HG03280 (cell line): Measurements from ENCODE around the gene FAM180A.

Experiments
- ATAC-seq: cut with Tn5 transposase; IDR thresholded peaks from one replicate; pipeline ENCODE4 v1.9.1; 2021; ENCODE audit warnings: mild to moderate bottlenecking, moderate library complexity; ENCODE audit not compliant: unreplicated experiment

The FAM180A gene

DNA sequence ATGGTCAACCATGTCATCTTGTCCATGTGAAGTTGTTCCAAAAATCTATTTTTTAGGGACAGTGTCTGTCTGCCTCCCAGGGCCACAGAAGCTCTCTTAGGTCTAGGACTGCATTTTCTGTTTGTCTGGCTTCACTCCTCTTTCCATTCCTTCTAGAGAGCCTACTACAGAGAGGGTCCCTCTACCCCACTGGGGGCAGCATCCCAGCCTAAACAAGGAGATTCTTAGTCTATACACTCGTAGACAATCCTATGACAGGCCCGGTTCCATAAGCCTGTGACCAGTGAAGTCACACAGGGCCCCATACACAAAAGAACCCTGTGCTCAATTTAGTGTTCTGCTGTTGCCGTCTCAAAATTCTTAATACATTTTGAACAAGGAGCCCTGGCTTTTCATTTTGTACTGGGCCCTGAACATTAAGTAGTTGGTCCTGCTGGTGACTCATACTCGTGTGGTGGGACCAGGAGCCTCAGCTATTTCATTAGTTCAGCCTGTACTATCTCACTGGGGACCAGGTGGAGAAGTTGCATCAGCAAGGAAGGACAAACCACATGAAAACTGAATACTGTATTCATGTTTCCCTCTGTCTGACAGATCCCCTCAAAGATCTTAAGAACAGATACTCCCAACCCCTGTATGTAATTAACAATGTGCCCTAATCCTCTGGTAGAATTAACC is 23.5 kb upstream of the FAM180A start:
- no peak for ATAC-seq

DNA sequence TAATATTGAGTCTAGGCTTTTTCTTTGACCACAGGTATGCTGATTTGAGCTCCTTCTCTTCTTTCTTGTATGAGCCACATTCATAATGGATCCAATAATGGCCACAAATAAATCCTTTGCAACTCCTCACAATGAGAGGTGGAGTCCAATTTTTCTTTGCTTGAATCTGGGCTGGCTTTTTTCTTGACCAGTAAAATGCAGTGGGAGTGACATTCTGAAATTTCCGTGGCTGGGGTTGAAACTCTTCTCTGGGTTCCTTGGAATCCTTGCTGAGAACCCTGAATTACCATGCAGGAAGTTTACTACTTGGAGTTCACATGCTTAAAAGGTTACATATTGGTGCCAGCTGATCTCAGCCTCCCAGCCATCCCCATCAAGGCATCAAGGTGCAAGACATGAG is 22.4 kb upstream of the FAM180A start:
- ATAC-seq: no peak

DNA sequence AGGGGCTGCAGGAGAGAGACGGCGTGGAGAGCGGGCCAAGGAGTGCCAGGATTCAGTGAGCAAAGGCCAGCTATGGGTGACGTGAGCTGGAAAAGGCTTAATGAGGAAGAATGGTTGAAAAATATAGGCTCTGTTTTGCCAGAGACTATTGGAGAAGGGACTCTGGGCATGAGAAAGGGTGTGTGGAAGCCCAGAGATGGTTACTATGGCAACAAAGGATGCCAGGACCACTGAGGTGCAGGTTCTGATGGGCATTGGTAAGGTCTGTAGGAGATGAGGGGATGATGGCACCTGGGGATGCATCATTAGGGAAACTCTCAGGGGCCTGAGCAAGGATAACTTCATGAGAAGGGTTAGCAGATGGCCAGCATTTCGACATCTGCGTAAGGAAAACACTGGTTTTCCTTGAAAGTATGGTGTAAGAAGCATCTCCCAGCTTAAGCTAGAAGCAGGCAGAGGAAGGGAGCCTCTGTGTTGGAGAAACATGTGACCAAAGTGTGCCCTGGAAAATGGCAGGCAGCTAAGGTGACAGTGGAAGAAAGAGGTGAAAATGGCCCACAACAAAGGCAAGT is 21.6 kb upstream of the FAM180A start:
- no peak for ATAC-seq

DNA sequence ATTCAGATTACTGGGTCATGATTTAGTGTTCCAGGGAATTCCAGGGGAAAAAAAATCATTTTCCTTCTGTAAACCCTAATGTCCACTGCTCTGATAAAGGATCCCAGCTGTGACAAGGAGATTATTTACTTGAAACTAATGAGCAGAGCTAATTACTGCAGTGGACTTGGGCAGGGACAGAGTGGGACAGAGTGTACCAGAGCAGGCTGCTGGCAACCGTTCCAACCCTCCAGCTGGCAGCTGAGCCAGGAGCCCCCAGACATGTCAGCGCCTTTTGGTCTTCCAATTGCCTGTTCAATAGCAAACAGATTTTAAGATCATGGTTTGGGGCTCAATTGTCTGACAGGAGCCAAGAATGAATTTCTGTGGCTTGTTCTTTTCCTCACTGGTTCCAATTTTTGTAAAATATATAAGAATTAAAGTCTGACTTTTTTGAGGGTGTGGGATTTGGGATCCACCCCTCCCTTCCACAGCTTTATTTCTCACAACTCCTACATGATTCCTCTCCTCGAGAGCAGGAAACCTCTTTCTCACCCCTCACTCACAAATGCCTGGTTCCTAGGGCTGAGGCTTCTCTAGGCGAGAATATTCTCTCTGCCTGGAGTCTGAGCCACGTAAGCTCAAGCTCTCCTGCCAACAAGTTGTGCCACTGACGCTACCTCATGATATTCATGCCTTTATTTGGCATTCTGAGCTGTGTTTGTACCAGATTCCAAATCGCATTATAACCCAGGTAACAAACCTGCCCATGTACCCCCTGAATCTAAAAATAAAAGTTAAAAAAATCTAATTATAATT is 20.6 kb upstream of the FAM180A start:
- no peak for ATAC-seq

DNA sequence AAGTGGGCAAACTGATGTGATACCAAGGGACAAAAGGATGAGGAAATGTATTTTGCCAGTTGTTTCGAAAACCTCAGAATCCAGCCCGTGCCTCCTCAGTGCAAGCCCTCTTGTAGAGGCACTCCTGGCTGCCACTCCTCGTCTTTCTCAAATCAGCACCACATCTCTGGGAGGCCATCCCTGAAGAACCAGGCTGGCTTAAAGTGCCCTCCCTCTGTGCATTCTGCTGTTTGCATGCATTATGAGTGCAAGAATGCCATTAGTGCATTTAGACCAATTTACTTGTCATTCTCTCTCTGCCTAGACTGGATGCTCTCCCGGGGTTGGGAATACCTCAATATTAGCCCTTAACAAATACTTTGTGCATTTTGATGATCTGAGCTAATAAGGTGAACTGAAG is 19.9 kb upstream of the FAM180A start:
- no peak for ATAC-seq

GRCh38 chr7:135768064-135768463 is 19.5 kb upstream of the FAM180A start:
- no peak for ATAC-seq

DNA sequence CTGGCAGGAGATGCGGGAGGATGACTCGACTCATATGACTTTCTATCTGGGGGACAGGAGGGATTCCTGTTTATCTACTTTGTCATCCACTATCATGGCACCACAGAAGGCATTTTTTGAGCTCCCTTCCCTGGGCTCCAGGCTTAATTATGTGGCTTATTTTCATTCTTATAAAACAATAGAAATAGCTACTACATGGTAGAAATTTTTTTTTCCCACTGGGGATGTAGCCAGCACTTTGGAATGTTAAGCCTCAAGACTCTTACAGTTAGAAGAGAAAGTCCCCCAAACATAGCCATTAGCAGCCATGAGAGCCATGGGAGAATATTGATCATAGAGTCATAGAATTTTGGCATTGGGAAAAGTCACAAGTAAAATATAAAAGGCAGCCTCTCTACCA is 14.6 kb upstream of the FAM180A start:
- no peak for ATAC-seq

DNA sequence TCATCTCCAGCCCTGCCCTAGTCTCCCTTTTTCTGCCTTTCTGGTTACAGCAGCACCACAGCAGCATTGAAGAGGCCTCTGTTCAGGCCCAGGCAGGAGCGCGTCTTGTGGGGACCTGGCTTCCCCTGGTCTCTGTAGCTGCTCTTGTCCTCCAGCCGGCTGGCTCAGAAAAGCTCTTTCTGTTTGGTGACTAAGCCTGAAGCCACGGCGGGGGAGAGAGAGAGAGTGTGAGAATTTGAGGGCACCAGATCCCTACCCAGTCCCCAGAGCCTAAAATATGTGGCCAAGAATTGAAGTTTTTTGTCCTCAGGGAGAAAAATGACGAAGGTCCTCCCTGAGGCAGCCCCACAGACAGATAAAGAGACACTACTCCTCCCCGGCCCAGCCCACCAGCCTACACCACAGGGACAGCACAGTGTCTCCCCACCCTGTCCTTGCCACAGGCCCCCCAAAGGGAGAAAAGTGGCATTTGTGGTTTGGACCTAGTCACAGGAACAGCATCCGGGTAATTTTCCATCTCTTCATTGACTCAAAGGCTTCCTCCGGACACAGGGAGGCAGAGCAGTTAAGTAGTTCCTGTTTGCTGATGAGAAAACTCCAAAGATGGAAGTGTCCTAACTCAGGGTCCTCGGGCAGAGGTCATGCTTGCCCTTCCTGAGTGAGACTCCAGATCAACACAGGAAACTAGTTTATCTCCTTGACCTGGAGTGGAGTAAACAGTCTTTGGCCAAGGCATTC is 13.3 kb upstream of the FAM180A start:
- ATAC-seq: no peak

- no peak for ATAC-seq
Measured at GRCh38 chr7:135759532-135759931, 10.9 kb upstream of the FAM180A start.

DNA sequence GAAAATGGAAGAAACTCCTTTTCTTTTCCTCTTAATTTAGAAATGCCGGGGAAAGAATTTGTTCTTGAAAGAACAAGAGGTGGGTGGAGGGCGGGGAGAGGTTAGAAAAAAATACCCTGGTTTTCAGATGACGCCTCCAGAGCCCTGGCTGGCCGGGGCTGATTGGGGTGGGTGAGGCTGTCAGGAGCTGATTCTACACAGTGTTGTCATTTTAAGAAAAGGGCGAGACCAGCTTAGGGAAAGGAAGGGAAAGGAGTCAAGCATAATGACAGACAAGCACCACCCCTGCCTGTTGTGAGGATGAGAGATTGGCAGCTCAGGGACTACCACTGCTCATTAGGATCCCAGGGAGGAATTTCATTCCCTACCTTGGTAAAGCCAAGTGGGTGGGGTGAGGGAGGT is 9.9 kb upstream of the FAM180A start:
- no peak for ATAC-seq

DNA sequence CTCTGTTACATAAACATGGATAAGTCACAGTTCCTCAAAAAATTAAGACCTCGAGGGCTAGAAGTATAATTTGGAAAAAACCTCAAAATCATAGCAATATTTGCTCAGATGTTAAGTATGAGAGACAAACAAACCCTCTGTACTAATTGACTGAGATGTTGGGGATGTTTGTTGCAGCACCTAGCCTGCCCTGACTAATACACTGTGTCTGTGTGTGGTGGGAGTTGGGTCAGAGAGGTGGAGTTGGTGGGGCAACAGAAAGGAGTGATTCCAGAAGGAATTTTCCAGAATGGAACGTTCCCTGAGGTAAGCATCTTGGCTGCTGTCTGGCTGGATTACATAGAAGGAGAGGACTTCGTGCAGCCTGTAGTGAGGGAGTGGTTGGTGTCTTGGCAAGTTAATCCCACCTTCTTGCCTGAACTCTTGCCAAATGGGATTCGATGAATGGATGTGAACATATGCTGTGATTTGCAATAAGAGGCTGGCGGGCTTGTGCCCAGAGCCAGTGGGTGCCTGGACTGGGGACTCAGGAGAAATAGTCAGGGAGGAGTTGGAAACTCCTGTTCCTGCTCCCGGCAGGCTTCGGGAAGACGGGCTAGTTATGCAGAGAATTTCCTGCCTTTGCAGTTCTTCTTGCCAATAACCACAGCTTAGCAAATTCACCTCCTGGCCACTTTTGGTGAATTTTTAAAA is 9.3 kb upstream of the FAM180A start:
- no peak for ATAC-seq

DNA sequence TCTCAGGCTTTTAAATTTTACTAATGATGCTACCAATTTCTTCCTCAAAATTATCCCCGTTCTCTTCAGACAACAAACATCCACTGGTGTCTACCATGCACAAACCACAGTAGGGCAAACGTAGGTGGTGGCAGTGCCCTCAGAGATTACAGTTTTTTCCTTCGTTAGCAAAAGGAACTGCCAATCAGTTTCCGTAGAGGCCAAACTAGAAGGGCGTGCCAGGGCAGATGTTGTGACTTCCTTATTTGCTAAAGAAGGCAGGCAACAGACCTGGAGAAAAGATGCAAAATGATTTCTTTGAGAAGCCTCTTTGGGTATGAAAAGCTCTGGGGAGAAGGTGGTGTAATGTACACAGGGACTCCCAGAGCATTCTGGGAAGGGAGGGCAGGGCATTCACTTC is 7.6 kb upstream of the FAM180A start:
- ATAC-seq: no peak

GRCh38 chr7:135755351-135755753 is 6.7 kb upstream of the FAM180A start:
- ATAC-seq: no peak

GRCh38 chr7:135753616-135754413 is 5.2 kb upstream of the FAM180A start:
- no peak for ATAC-seq

- ATAC-seq: no peak
Measured at GRCh38 chr7:135747366-135747765, 1.2 kb downstream of the FAM180A start.

DNA sequence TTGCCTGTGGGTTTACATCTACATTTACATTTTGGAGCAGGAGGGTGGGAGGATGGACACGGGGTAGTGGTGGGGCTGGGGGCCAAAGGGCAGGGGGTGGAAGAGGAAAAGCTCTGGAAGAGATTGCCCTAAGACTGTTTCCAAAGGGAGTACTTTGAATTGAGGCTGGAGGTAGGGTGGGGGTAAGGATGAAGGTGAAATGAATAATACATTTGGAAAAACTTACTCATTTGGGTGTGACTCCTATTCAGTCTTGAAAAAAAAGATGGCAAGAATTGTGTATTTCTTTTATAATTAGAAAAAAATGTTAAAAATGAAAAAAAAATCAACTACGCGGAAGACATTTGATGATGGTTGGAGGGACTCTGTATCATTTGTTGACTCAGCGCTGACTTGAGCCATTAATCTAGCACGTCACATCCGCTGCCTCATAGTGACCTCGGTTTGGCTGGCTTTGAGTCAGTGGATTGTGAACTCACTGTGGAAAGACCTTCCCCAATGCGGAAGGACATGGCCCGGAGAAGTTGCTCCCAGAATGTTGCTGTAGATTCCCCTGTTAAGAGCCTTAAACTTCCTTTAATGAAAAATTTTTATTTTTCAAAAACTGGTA is 2.8 kb downstream of the FAM180A start:
- ATAC-seq: no peak

DNA sequence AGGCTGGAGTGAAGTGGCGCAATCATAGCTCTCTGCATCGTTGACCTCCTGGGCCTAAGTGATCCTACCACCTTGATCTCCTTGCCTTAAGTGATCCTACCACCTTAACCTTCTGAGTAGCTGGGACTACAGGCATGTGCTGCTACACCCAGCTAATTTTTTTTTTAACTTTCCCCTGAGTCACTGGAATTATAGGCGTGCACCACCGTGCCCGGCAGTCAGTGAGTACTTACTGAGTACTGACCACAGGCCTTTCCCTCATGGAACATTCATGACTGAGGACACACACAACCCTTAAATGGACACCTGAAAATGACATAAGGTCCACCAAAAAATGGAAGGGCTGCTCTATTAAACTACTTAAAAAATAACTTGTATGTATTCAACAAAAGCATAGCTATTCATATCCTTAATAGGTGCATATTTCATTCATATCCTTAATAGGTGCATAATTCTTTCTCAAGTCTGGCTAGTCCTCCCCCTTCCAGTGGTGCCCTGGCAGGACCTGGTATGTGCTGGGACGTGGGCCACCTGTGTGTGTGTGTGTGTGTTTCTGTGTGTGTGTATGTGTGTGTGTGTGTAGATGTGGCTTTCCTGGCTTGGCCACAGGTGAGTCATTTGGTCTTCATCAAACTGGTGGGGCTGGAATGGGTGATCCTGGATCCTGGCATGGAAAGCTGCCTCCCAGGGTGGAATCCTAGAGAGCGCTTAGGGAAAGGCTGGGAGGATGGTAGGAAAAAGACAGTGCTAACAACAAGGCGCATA is 3.5 kb downstream of the FAM180A start:
- ATAC-seq: no peak

GRCh38 chr7:135743907-135744731 is 4.5 kb downstream of the FAM180A start:
- no peak for ATAC-seq
